Neuron (in vitro differentiated cells): ENCODE data around the gene MRLN.
"Not testable (repeated sequence)": the region's sequence is repeated elsewhere in the genome, so short reads cannot be mapped to it uniquely, and the experiment has no call there.

ENCODE experiments used
- H2AFZ ChIP-seq: one replicate; pipeline ENCODE4 v1.6.1; 2013; ENCODE audit warnings: low read depth, mild to moderate bottlenecking, inconsistent platforms, low read length, moderate library complexity
- H3K27me3 ChIP-seq: one replicate; pipeline ENCODE4 v1.6.1; 2013; ENCODE audit warnings: low read length; ENCODE audit not compliant: insufficient read depth
- H3K36me3 ChIP-seq: one replicate; pipeline ENCODE4 v1.6.1; 2013; ENCODE audit warnings: low read length; ENCODE audit not compliant: insufficient read depth
- H3K4me1 ChIP-seq: one replicate; pipeline ENCODE4 v1.6.1; 2013; ENCODE audit warnings: low read length; ENCODE audit not compliant: insufficient read depth
- H3K4me3 ChIP-seq: 2 replicates; pipeline ENCODE4 v1.5.1; 2013; ENCODE audit warnings: mild to moderate bottlenecking, low read length, moderate library complexity
- H3K9me3 ChIP-seq: one replicate; pipeline ENCODE4 v1.6.1; 2013; ENCODE audit warnings: low read length

Gene MRLN

GRCh38 chr10:59771162-59771807 lies 18.0 kb upstream of the MRLN start:
- no peaks in the 10 kb centered on the region for H3K27me3 ChIP-seq
- H3K36me3 ChIP-seq = no peaks in the 10 kb centered on the region
- no peak overlapping the region for H2AFZ ChIP-seq
- H3K4me3 ChIP-seq = no peak overlapping the region
- peaks cover 2% of the 10 kb centered on the region for H3K9me3 ChIP-seq
- H3K4me1 ChIP-seq = no peaks in the 10 kb centered on the region

- H3K27me3 ChIP-seq = no peaks in the 10 kb centered on the region
- H3K4me3 ChIP-seq = no peak overlapping the region
- H3K9me3 ChIP-seq = peaks cover 2% of the 10 kb centered on the region
- no peaks in the 10 kb centered on the region for H3K4me1 ChIP-seq
- no peaks in the 10 kb centered on the region for H3K36me3 ChIP-seq
- H2AFZ ChIP-seq = no peak overlapping the region
Observed at GRCh38 chr10:59770689-59771088, 17.4 kb upstream of the MRLN start.

- H3K9me3 ChIP-seq = no peaks in the 10 kb centered on the region
- no peaks in the 10 kb centered on the region for H3K36me3 ChIP-seq
- H3K4me1 ChIP-seq = no peaks in the 10 kb centered on the region
- no peak overlapping the region for H3K4me3 ChIP-seq
- H2AFZ ChIP-seq = no peak overlapping the region
- H3K27me3 ChIP-seq = no peaks in the 10 kb centered on the region
Observed at GRCh38 chr10:59762505-59762904, 9.2 kb upstream of the MRLN start.

GRCh38 chr10:59757966-59758365 lies 4.7 kb upstream of the MRLN start:
- no peaks in the 10 kb centered on the region for H3K9me3 ChIP-seq
- H3K36me3 ChIP-seq = no peaks in the 10 kb centered on the region
- H3K4me1 ChIP-seq = no peaks in the 10 kb centered on the region
- no peak overlapping the region for H2AFZ ChIP-seq
- H3K27me3 ChIP-seq = no peaks in the 10 kb centered on the region
- no peak overlapping the region for H3K4me3 ChIP-seq

GRCh38 chr10:59754951-59755350 lies 1.7 kb upstream of the MRLN start:
- no peaks in the 10 kb centered on the region for H3K27me3 ChIP-seq
- no peaks in the 10 kb centered on the region for H3K4me1 ChIP-seq
- no peaks in the 10 kb centered on the region for H3K9me3 ChIP-seq
- no peaks in the 10 kb centered on the region for H3K36me3 ChIP-seq
- H2AFZ ChIP-seq = no peak overlapping the region
- no peak overlapping the region for H3K4me3 ChIP-seq

- no peaks in the 10 kb centered on the region for H3K9me3 ChIP-seq
- H3K4me3 ChIP-seq = no peak overlapping the region
- H2AFZ ChIP-seq = no peak overlapping the region
- no peaks in the 10 kb centered on the region for H3K27me3 ChIP-seq
- no peaks in the 10 kb centered on the region for H3K4me1 ChIP-seq
- no peaks in the 10 kb centered on the region for H3K36me3 ChIP-seq
Observed at GRCh38 chr10:59752278-59752940, 846 bp downstream of the MRLN start.

- Histone ChIP-seq H3K36me3 (no peaks in the 10 kb centered on the region), H3K9me3 (no peaks in the 10 kb centered on the region), H3K27me3 (no peaks in the 10 kb centered on the region), H3K4me3 (no peak overlapping the region), H2AFZ (no peak overlapping the region), H3K4me1 (no peaks in the 10 kb centered on the region)
Observed at GRCh38 chr10:59750155-59750945, 2.9 kb downstream of the MRLN start.

- Histone ChIP-seq H3K4me1 (no peaks in the 10 kb centered on the region), H2AFZ (no peak overlapping the region), H3K36me3 (no peaks in the 10 kb centered on the region), H3K4me3 (no peak overlapping the region), H3K27me3 (no peaks in the 10 kb centered on the region), H3K9me3 (no peaks in the 10 kb centered on the region)
Observed at GRCh38 chr10:59748834-59749233, 4.4 kb downstream of the MRLN start.

- no peaks in the 10 kb centered on the region for H3K4me1 ChIP-seq
- H3K36me3 ChIP-seq = no peaks in the 10 kb centered on the region
- H3K9me3 ChIP-seq = peaks cover 3% of the 10 kb centered on the region
- no peak overlapping the region for H3K4me3 ChIP-seq
- no peaks in the 10 kb centered on the region for H3K27me3 ChIP-seq
- no peak overlapping the region for H2AFZ ChIP-seq
Observed at GRCh38 chr10:59745163-59745650, 8.0 kb downstream of the MRLN start.

GRCh38 chr10:59744762-59745161 lies 8.5 kb downstream of the MRLN start:
- H3K4me1 ChIP-seq, H2AFZ ChIP-seq, H3K27me3 ChIP-seq, H3K9me3 ChIP-seq, H3K36me3 ChIP-seq, H3K4me3 ChIP-seq: not testable (repeated sequence)

GRCh38 chr10:59744156-59744555 lies 9.1 kb downstream of the MRLN start:
- not testable (repeated sequence) for H3K27me3 ChIP-seq, H3K9me3 ChIP-seq, H3K4me1 ChIP-seq, H2AFZ ChIP-seq, H3K4me3 ChIP-seq, H3K36me3 ChIP-seq

GRCh38 chr10:59741583-59741982 lies 11.7 kb downstream of the MRLN start:
- H3K9me3 ChIP-seq = peaks cover 3% of the 10 kb centered on the region
- no peaks in the 10 kb centered on the region for H3K27me3 ChIP-seq
- H3K36me3 ChIP-seq = no peaks in the 10 kb centered on the region
- no peak overlapping the region for H3K4me3 ChIP-seq
- H2AFZ ChIP-seq = no peak overlapping the region
- H3K4me1 ChIP-seq = no peaks in the 10 kb centered on the region

- Histone ChIP-seq H3K4me1 (no peaks in the 10 kb centered on the region), H3K27me3 (no peaks in the 10 kb centered on the region), H3K9me3 (peaks cover 3% of the 10 kb centered on the region), H3K4me3 (no peak overlapping the region), H2AFZ (no peak overlapping the region), H3K36me3 (no peaks in the 10 kb centered on the region)
Observed at GRCh38 chr10:59741048-59741447, 12.2 kb downstream of the MRLN start.
